PC-9 (cell line): ENCODE data around the gene CHSY1.

Experiments
- CTCF ChIP-seq: fragments of 200-600 bp; sonication (generic); conservative IDR thresholded peaks from 2 replicates; pipeline ENCODE4 v1.6.1; 2017; ENCODE audit warnings: mixed run types, antibody characterized with exemption, mild to moderate bottlenecking, moderate library complexity
- EZH2 ChIP-seq: fragments of 200-600 bp; sonication (generic); IDR thresholded peaks from 2 replicates; pipeline ENCODE4 v1.8.0; 2017; ENCODE audit warnings: antibody characterized with exemption, low read depth

GRCh38 chr15:101216100-101216499, 35.7 kb downstream of the CHSY1 start:
- TF ChIP-seq CTCF, result no peak
- TF ChIP-seq EZH2, result no peak
